NCI-H2227 (cell line): ENCODE measurements around the gene CSF1R.

Experiments used
- DNase-seq: peaks from one replicate; lab custom pipeline; 2025; ENCODE audit not compliant: unreplicated experiment; lab: John Stamatoyannopoulos, UW

CSF1R gene

GRCh38 chr5:150085950-150086715 is at the start of gene CSF1R:
CSF1R (minus strand) TSS chr5:150086554; CDS start chr5:150086427, 127 bp downstream.
- DNase-seq, result no peak

GRCh38 chr5:150135557-150136304 is 49.4 kb upstream of the CSF1R start:
- no peak for DNase-seq

DNA sequence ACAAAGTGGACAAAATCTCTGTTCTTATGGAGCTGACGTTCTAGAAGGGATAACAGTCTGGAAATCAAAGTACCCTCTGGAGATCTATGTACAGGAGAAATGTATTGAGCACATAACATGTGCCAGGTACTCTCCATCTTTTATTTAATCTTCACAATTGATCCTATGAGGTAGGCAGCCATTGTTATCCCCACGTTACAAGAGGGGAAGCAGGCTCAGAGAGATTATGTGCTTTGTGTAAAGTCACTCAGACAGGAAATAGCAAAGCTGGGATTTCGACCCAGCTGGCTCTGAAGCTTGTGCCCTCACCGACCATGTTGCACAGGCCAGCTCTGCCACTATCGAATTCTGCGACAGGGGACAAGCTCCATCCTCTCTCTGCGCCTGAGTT is 47.8 kb upstream of the CSF1R start:
- no peak for DNase-seq

- DNase-seq, result no peak
Observed at GRCh38 chr5:150133581-150134197, 47.3 kb upstream of the CSF1R start.

DNA sequence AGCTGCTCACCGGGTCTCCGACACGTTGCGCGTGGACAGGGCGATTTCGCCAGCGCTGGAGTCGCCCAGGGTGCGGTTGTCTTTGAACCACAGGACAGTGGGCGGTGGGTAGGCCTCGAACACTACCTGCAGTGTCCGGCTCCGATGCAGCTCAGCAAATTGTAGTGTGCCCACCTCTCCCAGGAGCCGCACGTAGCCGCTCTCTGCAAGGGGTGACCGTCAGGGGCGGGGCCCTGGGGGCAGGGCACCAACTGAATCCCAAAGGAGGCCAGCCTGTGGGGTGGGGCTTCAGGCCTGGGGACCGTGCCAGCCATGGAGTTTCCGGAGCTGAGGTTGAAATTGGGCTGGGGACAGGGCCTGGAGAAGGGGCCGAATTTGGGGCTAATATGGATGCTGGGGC is 46.4 kb upstream of the CSF1R start:
- no peak for DNase-seq

- no peak for DNase-seq
Observed at GRCh38 chr5:150131978-150132694, 45.8 kb upstream of the CSF1R start.

DNA sequence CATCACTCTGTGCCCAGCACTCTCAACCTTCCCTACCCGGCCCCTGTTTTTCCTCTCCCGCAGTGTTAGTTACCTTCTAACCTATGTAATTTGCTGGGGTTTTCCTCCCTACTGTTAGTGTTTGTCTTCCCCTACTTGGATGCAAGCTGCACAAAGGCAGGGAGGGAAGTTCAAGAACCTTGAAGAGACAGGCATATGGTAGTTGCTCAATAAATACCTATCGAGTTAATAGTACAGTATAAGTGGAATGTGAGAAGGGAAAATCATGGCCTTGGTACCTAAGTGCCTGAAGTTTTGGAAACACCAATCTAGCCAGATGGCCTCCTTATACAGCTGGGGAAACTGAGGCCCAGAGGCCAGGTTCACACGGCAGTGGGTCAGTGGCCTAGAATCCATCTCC is 45.1 kb upstream of the CSF1R start:
- DNase-seq, result no peak

DNA sequence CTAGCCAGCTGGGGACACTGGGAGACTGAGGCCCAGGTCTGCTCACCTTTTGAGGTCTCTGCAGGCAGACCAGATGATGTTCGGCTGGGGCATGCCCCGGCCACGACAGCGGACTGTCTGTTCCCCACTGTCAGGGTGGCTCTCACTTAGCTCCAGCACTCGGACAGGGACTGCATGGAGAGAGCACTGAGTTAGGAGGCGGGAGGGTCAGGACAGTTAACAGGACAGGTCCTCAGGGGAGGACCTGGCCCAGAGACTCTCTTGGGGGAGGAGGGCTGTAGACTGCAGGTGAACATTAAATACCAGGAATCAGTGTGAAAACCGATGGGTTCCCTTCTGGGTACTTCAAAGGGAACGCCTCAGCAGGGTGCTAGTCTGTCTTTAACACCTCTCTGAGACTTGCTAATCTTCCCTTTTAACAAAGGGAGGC is 44.2 kb upstream of the CSF1R start:
- no peak for DNase-seq

DNA sequence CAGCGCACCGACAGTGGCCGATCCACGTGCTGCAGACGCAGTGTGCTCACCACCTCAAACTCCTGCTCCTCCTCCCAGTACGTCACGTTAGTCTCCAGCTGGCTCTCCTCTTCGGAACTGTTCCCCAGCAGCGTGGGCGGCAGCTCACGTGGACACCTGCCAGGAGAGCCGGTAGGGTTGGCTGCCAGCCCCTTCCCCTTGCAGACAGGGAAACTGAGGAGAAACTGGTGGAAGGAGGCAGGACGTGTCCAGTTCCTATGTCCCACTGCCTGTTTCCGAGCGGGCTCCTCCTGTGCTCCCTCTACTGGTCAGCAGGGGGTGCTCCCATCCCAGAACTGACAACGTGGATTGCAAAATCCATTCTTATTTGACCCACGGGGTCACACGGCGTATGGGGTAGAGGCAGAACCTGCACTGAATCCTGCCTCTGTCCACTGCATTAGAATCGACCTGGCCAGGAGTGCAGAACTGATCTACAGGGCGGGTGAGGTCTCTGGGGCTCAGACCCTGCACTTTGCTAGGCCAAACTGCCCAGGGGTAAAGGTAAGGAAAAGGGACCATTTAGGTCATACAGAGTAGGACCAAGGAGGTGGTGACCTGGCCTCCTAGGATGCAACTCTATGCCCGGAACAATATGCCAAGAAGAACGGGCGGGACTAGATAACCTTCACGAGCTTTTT is 43.6 kb upstream of the CSF1R start:
- DNase-seq, result peak; percentile 57

GRCh38 chr5:150129454-150129812 is 43.1 kb upstream of the CSF1R start:
- DNase-seq, result no peak

GRCh38 chr5:150126921-150127265 is 40.5 kb upstream of the CSF1R start:
- no peak for DNase-seq

GRCh38 chr5:150126199-150126920 is 40.0 kb upstream of the CSF1R start:
- DNase-seq, result no peak

DNA sequence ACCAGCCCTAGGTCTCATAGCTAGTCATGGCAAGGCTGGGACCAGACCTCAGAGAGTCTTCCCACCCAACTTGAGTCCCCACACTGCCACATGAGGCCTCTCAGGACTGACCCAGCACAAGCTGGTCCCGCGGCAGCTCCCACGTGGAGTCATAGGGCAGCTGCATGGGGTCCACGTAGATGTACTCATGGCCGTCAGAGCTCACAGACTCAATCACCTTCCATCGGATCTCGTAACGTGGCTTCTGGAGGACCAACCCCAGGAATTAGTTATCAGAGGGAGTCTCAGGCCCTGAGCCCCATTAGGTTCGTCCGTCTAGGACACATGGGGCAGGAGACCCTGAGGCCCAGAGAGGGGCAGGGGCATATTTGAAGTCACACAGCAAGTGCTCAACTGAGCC is 39.0 kb upstream of the CSF1R start:
- DNase-seq, result no peak

DNA sequence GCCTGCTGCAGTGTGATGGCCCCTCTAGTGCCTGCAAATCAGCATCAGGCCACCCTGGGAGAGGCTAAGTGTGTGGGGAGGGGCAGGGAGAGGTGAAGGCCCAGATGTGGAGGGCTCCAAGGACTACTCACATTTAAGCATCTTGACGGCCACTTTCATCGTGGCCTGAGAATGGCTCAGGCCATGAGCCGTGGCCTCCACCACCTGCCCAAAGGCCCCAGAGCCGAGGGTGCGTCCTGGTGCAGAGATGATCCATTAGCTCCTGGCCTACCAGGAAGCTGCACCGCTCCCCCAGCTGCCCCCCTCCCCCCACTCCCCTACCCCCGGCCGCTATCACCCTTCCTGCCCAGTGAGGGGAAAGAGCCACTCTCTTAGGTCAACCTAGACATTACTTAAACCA is 38.2 kb upstream of the CSF1R start:
- no peak for DNase-seq

GRCh38 chr5:150124111-150124557 is 37.8 kb upstream of the CSF1R start:
- no peak for DNase-seq

DNA sequence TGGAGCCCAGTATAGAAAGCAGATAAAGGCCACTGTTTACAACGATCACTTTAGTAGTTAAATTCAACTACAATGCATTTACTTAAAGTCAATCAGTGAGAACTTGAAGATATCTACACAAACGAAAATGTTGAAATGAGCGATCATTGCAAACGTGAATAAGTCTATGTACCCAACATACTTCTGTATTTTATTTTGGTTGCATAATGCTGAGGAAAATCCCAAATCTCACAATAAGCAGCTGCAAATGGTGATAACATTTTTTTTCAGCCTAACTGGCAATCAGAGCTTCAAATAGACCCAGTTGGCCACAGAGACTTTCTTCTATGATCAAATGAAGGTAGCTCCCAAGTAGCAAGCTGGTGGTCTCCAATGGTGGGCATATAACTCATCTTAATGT is 37.2 kb upstream of the CSF1R start:
- DNase-seq, result no peak

DNA sequence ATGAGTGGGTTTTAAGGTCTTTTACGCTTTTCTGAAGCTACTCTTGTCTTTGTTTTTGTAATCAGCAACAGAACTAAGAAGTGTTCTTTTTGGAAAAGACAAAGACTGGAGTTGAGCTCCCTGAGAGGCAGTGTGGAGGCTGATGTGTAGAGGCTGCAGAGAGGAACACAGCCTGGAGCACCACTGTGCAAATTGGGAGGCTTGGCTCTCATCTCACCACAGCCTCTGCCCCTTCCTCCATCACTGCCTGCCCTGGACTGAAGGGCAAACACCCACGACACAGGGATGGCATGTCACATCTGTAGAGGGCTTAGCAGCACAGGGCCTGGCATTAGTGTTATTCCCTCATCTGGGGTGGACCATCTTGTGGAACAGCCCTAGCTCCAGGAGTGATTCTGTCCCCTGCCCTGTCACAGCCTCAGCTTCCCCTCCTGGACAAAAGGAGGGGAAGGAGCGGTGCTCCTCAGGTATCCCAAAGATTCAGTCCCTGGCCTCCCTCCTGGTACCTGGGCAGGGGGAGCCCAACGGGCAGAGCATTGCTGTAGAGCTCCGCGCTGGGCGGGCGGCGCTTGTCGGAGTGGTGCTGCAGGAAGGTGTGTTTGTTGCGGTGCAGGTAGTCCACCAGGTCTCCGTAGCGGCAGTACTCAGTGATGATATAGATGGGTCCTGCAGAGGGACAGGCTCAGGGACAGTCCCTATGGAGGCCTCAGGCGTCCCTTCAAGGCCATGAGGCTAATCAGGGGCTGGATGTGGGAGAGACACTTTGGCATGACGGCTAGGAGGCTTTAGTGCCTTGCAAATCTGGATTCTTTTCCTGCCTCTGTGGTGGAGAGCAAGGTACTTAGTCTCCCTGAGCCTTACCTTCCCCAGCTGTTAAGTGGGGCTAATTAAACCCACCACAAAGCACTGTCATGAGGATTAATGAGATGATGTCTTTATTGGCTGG is 36.5 kb upstream of the CSF1R start:
- no peak for DNase-seq

DNA sequence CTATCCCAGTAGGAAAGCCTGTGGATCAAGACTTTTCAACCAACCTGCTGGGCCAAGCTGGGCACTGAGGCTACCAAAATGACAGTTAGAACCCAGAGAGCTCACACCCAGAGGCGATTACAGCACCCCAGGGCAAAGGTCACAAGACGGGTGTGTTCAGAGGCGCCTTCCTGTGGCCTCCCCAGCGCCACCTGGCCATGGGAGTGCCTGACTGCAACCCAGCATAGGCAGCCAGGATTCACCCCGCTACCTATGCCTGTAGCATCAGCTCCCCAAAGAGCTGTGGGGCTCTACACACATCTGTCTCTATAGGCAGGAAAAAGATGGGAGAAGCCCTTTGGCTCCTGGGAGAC is 35.8 kb upstream of the CSF1R start:
- DNase-seq, result no peak

DNA sequence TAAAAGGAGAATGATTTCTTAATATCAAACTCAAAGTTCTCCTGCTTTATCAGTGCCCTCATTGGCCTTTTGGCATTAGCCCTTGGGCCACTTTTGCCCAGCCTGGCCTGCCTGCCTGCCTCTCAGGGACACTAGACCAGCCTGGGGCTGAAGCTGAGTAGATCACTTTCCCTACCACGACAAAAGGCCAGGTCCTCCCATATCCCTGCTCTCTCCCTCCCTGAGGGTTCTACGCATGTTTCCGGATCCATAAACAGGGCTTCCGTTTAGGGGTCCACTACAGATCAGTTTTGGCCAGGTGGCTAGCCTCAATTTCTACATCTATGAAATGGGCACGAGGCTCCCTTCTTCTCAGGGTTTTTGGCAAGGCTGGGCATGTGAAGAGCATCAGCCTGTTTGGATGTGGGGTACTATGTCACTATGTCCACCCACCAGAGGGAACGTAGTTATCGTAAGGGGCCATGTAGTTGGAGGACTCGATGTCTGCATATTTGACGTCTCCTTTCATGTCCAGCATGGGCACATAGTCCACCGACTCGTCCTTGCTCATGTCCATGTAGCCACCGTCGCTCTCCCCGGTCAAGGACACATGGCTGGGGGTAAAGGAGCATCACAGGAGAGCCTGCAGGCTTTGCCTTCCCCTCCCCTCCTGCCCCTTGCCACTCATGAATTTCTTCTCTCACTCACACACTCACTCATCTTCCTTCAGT is 35.2 kb upstream of the CSF1R start:
- DNase-seq, result no peak
